Hematopoietic multipotent progenitor cell (in vitro differentiated cells): Measurements from ENCODE around the gene IMPDH2. TPM values are rescaled to one million over a fixed set of nuclear protein-coding genes. Genes with fewer than 3 reads are reported as not detected.
A peak's percentile ranks its signal among the peaks of the same experiment; 100 is the strongest.

Experiments
- DNase-seq, 3 donors: peaks; one replicate each; pipeline ENCODE4 v3.0.0-alpha.2; 2011 to 2015; ENCODE audit warnings: low read depth in 2 of 3, low spot score in 2 of 3
- total RNA-seq: library from RNA; depleted of rRNA; stranded (reverse); fragments of >200 nt; gene quantifications from one replicate; pipeline ENCODE4 v1.2.3, GENCODE V29; 2012

Gene IMPDH2
- total RNA-seq, result 612 TPM

DNA sequence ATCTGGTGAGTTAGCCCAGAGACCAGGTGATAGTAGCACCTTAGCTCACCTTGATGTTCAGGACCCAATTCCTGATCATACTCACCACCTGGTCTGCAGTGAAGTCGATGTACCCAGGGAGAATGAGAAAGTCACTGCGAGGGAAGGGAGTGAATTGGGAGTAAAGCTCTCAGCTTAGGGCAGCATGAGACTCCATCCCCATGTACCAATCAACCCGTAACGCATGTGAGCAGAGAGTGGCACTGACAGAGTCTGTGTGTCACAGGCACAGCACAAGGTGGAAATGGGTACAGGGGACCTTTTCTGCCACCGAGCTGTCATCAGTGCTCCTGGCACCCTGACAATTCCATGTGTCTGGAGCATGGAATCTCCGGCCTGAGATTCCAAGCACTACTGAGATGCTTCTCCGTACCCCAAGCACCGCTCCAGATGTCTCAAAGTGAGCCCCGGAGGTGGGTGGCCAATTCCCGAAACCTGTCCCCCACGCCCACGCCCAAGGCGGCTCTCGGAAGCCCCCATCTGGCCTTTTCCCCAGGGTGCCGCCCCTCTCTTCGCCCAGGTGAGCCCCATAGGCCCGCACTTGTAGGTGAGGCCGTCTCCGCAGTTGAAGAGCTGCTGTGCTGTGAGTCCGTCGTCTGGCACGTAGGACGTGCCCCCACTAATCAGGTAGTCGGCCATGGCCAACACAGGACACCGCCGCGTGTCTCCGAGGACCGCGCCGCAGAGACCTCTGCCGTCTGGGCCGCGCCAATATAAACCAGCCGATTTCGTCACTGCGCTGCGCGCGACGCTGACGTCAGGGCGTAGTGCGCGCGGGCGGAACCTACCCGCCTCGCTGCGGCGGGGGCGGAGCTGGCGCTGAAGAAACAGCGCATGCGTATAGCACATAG, at the start of gene IMPDH2:
TSS of gene IMPDH2 (minus strand) at position 726 of the 890 bp plus-strand sequence. CDS start at position 678, 48 bp downstream.
- peak; percentile 95 for DNase-seq

DNA sequence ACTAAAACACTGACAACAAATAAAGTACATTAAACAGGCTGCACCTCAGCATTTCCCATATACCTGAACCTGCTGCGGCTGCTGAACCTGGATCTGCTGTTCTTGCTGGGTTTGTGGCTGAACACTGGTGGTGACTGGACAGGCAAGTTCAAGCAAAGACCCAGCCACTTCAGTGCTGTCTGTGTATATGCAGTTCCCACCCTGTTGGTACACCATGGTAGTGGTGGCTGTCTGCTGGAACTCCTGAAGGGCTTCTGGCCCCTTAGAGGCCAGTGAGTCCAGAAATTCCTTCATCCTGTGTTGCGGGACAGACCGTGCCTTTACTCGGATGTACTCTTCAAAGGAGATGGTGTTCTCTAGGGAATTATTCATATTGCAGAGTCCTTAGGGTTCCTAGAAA, 47.4 kb upstream of the IMPDH2 start:
- no peak for DNase-seq

DNA sequence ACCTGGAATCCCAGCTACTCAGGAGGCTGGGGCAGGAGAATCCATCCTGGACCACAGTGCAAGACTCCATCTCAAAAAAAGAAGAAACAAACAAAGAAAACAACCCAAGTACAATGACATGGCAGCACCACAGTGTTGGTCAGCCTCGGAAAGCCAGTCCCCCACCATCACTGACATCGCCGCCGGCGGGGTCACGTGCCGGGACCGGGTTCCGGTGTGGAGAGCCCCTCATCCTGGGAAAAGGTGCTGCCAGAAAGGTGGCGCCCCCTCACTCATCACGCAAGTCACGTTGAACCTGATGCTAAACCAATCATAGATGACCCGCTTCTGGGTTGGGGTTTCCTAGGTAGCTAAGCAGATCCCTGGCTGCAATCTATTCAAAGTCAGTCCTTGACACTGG, 46.9 kb upstream of the IMPDH2 start:
- no peak for DNase-seq

DNA sequence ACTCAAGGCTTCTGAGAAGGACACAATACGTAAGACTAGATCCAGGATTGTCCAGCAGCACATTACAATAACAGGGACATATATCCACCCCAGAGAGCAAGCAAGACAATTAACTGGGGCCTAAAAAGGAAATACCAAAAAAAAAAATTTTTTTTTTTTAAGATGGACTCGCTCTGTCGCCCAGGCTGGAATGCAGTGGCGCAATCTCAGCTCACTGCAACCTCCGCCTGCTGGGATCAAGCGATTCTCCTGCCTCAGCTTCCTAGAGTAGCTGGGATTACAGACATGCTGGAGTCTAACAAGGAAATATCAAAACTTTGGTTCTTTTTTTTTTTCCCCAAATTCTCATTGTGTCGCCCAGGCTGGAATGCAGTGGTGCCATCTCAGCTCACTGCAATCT, 28.8 kb upstream of the IMPDH2 start:
- DNase-seq, result no peak

DNA sequence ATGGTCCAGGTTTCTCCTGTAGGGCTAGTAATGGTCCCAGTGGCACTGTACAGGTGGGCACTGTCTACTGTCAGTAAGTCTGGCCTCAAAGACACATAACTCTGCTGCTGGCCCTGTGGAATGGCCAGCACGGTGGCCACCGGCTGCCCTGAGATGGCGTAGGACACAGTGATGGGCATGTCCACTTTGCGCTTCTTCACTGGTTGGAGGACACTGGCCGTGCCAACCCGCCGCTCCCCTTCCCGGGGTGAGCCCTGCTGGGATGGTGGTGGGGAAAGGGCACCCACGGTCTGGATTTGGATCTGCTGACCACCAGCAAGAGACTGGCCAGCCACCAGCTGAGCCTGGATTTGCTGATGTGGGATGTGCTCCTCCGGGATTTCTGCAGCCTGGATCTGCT, 28.1 kb upstream of the IMPDH2 start:
- DNase-seq, result no peak

DNA sequence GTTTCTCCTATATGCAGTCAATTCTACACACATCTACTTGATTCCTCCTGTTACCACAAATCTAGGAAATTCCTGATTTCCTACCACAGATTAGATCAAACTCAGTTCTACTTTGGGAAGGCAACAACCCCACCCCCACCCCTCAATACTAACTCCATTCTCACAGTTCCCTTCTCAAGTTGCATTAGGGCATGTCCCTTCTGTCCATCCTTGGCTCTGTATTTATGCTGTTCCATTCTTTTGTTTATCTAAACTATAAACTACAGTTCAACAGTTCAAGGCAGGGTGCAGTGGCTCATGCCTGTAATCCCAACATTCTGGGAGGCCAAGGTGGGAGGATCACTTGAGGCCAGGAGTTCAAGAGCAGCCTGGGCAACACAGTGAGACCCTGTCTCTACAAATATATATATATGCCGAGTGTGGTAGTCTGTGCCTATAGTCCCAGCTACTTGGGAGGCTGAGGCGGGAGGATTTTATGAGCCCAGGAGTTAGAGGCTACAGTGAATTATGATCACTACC, 25.2 kb upstream of the IMPDH2 start:
- DNase-seq, result no peak

DNA sequence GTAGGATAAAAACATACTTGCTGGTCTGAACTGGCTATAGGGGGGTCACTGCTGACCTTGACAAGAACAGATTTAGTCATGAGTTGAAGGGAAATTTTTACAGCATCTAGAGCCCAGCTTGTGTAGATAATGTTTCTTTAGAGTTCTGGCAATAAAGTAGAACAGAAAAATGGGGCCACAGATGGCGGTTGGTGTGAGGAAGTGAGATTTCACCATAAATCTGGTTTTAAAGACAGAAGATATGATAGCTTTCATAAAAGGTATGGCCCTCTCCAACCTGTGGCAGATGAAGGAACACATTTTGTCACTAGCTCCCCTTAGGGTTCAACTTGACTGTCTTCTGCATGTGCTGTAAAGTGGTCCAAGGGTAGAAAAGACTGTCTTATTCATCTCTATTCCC, 24.3 kb upstream of the IMPDH2 start:
- DNase-seq, result no peak

DNA sequence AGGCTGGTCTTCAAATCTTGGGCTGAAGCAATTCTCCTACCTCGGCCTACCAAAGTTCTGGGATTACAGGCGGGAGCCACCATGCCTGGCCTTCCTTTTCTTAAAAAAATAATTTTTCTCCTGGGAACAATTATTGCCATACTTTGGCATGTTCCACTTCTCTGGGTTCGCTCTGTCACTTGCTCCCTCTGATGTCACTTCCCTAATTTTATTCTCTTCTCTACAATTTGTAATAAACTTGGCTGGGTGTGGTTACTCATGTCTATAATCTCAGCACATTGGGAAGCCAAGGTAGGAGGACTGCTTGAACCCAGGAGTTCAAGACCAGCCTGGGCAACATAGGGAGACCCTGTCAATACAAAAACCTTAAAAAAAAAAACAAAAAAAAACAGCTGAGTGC, 6.1 kb upstream of the IMPDH2 start:
- no peak for DNase-seq

DNA sequence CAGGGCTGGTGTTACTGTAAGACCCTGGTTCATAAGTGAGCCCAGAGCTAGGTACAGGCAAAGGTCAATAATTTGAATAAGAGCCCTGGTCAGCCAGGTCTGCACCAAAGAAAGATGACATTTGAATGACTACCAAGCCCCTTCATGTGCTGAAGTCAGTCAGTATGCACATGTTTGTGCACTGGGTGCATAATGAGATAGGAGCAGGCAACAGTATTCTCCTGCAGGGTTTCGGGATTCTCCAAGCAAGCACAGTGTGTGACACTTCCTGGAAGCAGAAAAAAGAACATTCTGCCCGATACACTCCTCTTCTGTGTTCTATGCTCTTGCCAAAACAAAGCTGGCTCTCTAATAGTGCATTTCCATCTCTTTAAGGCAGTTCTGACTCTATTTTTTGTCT, 5.5 kb upstream of the IMPDH2 start:
- DNase-seq, result no peak

DNA sequence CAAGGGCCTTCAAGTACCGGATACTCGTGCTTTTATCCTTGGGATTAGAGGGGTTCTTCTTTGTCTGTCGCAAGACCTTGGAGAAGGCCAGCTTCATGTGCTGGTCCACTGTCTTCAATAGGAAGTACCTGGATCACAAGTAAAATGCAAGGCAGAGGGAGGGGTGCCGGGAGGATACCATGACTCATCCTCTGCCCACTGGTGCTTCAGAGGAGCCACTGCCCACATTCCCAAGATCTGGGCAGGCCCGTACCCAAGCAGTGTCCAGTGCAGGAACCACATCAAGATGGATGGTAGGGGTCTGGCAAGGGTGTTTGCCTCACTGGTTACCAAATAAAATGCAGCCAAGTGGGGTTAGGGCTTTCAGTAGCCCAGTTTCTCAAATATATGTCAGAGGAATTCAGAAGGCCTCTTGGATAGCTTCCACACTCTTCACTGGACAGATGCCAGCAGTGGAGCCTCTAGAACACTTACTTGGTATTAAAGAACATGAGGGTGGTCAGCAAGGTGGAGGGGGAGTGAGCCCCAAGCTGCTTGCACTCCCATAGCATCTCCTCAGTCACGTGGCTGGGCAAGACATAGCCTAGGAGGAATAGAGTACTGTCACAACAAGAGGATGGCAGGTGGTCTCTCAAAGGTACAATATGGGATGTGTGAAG, 3.6 kb upstream of the IMPDH2 start:
- no peak for DNase-seq

DNA sequence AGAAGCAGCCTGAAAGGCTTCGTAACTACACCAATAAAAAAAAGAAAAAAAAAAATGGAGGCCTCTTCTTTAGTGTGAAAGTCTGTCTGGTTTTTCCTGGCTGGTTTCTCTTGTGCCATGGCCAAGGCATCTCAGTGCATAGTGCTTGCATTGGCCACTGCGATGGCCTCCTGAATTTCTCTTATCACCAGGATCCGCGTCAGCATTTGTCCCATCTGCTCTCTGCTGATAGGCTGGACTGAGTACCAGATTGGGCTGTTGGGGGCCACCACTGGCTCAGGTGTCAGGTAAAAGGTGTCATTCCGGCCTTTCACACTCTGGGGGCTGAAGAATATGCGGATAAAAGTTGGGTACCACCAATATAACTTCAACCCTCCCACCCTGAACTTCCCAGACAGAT, 1.1 kb upstream of the IMPDH2 start:
- no peak for DNase-seq

DNA sequence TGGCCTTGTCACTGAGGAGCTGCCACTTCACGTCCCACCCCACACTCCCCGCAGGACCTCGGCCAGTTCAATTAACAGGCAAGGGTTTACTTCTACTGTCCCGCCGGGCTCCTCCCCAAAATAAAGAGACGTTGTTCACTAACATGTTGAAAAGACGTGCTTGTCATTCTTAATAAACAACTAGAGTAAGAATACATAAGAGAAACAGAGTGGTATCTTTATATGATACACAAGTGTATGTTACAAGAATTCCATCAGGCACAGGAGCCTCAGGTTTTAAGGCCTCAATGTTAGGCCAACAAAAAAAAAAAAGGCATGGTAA, 326 bp upstream of the IMPDH2 start:
- DNase-seq, result no peak

DNA sequence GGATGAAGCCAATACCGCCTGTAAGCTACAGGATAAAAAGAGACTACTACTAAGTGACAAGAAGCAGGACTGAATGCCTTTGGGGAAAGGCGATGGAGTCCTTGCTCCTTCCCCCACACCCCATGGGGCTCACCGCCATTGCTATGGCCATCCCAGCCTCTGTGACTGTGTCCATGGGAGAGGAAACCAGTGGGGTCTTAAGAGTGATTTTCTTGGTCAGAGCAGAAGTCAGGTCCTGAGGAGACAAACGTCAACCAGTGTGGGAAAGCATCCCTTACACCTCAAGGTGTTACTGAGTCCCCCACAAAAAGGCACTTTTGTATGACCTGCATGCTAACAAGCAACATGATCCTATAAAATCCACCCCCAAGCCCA, 913 bp downstream of the IMPDH2 start:
- DNase-seq, result no peak

DNA sequence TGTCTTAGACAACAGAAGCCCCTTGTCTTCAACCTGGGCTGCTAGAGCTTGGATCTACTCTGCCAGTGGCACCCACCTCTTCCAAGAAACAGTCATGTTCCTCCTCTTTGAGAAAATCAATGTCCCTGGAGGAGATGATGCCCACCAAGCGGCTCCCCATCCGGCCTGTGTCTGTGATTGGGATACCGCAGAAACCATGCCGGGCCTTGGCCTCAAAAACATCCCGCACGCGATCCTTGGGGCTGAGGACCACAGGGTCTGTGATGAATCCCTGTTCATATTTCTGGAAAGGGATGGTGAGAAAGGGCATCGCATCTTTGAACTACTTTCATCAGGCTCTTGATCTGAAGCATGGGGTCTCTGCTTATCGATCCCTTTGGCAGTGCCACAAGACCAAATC, 1.6 kb downstream of the IMPDH2 start:
- no peak for DNase-seq

DNA sequence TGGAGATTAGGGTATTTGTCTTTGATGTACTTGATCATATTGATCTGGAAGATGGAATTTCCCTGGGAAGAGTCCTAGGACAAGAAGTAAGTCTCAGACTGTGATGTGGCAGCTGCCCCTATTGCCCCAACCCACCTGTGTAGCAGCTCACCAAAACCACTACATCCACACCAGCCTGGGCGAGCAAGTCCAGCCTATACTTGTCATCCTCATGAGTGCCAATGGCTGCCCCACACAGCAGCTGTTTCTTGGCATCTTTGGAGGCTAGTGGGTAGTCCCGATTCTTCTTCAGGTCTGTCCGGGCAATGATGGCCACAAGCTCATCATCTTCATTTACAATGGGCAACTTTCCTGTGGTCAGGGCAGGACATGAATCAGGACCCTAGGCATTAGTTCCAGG, 2.7 kb downstream of the IMPDH2 start:
- DNase-seq, result no peak

DNA sequence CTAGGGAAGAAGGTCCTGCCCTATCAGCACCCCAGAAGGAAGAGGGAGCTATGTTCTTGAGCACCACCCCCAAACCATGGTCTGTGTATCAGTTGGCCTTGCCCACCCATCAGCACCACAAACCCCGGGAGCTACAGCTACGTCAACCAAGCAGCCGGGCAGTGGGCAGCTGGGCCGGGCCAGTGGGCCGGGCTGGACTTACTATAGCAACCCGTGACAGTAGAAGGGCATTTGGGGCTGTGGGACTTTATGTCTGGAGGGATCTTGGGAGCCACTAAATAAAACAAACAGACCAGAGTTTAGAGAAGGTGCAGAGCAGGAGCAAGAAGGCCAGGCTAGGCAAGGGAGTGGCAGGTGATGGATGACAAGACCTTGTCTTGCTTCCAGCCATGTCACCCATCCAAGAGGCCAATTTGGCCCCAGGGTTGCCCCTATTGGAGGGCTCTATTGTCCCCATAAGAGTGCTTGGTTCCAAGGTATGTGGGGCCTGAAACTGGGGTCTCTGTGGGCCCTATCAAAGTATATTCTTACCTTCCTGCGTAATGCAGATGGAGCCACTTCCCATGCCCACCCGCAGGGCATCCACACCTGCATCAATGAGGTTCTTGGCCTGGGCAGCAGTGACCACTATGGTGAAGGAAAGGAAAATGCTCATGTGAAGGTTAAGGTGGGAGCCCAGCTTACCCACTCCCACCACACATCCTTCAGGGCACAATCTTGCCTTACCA, 3.2 kb downstream of the IMPDH2 start:
- no peak for DNase-seq

DNA sequence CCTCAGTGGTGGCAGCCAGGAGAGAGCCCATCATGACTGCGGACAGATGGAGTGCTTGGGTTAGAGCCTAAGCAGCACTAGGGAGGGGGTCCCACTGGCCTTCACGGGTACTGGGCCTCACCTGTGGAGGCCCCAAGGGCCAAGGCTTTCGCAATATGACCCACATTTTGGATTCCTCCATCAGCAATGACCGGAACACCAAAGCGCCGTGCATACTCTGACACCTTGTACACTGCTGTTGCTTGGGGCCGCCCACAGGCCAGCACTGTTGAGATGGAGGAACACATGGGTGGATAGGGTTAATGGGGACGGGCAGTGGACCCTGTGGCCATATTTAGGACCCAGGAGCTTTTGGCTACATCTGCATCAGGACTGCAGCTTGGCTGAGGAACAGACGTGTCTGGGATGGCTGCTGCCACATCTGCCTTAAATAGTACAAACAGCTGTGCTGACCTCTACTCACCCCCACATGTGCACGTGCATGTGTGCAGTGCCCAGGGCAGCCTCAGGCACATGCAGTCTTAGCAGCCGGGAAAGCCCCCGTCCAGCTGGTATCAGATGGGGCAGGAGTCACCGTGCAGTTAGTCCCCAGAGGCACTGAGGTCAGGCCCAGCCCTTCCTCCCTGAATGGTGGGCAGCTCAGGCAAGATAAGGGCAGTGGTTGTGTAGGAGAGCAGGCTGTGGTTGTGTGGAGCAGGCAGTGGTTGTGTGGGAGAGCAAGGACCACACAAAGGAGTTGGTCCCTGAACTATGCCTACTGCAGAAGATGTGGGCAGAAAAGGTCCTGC, 4.0 kb downstream of the IMPDH2 start:
- peak in 2 of 3 donors; percentile 48 to 50 for DNase-seq

DNA sequence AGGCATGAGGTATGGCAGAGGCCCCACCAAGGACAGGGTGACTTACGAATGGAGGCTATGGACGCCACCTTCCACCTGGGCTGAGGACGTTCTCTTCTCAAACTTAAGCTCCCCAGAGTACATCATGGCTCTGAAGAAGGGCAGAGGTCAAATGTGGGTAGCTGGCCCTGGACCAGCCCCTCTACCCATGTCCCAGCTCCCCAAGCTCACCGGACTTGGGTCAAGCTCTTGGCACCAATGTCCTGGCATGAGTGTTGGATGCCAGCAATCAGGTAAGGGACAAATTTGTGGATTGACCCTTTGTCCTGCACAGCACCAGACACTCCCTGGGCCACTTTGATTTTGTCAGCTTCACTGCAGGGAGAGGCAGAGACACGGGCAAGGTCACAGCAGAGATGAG, 4.7 kb downstream of the IMPDH2 start:
- no peak for DNase-seq

DNA sequence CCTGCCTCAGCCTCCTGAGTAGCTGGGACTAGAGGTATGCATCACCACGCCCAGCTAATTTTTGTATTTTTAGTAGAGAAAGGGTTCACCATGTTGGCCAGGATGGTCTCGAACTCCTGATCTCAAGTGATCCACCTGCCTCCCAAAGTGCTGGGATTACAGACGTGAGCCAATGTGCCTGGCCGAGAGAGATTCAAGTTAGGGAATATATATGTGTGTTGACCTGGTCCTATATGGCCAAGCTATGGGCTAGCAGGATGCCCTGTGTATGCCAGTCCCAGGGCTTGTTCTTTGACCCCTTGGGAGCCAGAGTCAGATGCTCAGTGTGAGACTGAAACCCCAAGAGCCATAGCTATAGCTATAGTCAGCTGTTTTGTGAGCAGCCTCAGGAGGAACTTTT, 5.4 kb downstream of the IMPDH2 start:
- DNase-seq, result no peak

DNA sequence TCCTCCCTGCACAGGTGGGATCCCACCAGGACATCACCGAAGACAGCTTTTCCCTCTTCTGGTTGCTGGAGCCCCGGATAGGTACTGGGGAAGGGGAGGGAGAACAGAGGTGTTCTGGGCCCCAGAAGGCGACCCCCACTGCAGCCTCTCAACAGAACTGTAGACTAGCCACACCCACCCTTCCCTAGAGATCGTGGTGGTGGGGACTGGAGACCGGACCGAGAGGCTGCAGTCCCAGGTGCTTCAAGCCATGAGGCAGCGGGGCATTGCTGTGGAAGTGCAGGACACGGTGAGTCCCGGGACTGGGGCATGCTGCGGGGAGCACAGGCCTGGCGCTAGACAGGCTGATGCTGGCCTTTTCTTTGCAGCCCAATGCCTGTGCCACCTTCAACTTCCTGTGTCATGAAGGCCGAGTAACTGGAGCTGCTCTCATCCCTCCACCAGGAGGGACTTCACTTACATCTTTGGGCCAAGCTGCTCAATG, 6.5 kb downstream of the IMPDH2 start:
- no peak for DNase-seq
